ENCODE results near the gene KCNK1.
"Not testable (repeated sequence)": the region's sequence is repeated elsewhere in the genome, so short reads cannot be mapped to it uniquely, and the experiment has no call there.

KCNK1 gene

DNA sequence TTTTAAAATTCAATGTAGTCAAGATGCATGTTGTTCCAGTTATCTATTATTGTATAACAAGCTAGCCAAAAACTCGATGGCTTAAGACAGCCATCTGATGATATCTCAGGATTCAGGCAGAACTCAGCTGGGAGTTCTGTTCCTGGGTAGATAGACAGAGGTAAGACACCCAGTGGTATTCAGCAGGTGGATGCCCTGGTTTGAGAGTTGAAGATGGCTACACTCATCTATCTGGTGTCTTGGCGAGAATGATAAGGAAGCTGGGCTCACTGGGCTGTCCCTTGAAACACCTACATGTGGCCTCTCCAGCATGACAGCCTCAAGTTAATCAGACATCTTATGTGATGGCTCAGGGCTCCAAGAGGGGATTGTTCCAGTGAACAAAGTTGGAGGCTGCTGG lies 3.3 kb upstream of the KCNK1 start:
- ChIA-PET CTCF (no interaction called here), POLR2A (no interaction called here)
- TF ChIP-seq, protein P1, sequence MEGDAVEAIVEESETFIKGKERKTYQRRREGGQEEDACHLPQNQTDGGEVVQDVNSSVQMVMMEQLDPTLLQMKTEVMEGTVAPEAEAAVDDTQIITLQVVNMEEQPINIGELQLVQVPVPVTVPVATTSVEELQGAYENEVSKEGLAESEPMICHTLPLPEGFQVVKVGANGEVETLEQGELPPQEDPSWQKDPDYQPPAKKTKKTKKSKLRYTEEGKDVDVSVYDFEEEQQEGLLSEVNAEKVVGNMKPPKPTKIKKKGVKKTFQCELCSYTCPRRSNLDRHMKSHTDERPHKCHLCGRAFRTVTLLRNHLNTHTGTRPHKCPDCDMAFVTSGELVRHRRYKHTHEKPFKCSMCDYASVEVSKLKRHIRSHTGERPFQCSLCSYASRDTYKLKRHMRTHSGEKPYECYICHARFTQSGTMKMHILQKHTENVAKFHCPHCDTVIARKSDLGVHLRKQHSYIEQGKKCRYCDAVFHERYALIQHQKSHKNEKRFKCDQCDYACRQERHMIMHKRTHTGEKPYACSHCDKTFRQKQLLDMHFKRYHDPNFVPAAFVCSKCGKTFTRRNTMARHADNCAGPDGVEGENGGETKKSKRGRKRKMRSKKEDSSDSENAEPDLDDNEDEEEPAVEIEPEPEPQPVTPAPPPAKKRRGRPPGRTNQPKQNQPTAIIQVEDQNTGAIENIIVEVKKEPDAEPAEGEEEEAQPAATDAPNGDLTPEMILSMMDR (IDR thresholded peaks at IDR 0.05; ENCODE audit: insufficient read depth, low read length, missing control alignments) = no peak
- no peak for DNase-seq (ENCODE audit: low read depth, low spot score)
- H3K4me3 ChIP-seq (ENCODE audit: low read depth, low read length) = no peak overlapping the region

DNA sequence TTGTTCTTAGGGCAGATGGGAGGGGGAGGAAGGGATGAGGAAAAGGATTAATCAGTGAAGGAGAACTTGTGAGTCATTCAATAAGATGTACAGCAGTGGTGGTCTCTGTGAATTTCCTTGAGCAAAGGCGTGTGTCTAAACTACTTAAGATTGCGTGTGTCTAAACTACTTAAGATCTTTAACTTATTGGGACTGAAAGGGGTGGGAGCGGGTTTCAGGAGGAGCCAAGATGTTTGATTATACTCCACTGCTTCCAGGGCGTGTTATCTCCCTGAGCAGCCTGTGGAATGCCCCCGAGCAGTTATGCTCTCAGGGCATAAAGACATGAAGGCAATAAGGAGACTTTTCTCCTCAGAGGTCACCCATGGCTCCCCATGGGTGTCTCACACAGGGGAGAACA lies 2.5 kb upstream of the KCNK1 start:
- POLR2A ChIA-PET; DNase-seq (ENCODE audit: low read depth, low spot score); CTCF ChIA-PET; H3K4me3 ChIP-seq (ENCODE audit: low read depth, low read length): not testable (repeated sequence)

DNA sequence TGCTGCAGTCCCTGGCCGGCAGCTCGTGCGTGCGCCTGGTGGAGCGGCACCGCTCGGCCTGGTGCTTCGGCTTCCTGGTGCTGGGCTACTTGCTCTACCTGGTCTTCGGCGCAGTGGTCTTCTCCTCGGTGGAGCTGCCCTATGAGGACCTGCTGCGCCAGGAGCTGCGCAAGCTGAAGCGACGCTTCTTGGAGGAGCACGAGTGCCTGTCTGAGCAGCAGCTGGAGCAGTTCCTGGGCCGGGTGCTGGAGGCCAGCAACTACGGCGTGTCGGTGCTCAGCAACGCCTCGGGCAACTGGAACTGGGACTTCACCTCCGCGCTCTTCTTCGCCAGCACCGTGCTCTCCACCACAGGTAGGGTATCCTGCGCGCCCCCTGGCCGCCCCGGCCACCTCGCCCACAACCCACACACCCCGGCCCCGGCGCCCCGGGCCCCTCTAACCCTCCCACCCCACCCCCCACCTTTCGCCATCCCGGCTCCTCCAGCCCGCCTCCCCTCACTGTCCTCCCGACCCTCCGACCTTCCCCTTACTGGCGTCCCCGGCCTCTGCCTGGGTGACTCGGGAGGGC lies 352 bp downstream of the KCNK1 start:
- POLR2A ChIA-PET = no interaction called here
- H3K4me3 ChIP-seq (ENCODE audit: low read depth, low read length) = peak overlapping the region; percentile 65
- DNase-seq (ENCODE audit: low read depth, low spot score) = no peak
- CTCF ChIA-PET = no interaction called here
- TF ChIP-seq, protein P1 (IDR thresholded peaks at IDR 0.05; ENCODE audit: insufficient read depth, low read length, missing control alignments) = no peak

DNA sequence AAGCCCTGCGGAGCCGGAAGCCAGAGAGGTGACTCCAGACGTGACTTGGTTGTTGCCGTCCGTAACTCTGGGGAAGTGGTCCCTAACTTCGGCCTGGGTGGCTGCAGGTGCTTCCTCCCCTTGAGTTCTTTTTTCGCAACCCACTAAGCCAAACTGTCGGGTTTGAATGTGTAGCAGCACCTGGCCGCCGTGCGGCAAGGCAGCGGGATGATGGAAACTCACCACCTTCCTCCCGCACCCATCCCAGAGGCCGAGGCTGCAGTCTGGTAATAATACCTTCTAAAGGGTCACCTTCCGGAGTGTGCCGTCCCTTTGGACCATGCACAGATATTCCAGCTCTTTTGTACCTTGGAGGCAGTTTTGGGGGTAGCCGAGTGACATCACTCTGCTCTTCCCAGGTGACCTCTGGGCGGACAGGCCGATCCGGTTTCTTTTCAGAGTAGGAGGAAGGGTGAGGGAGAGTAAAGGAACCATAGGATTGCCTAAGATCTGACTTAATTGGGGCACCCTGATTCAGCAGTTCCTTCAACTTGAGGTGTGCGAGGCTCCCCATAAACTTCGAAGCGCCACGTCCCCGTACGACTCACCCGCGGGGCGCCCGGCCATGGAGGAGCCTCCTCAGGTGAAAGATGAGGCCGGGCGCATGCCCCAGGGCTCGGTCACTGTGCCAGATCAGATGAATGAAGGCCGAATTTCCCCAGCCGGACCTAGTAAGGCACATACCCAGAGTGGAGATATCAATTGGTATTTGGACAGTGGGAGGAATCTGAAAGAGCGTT lies 1.0 kb downstream of the KCNK1 start:
- peak overlapping the region; percentile 65 for H3K4me3 ChIP-seq (ENCODE audit: low read depth, low read length)
- TF ChIP-seq, protein P1 (IDR thresholded peaks at IDR 0.05; ENCODE audit: insufficient read depth, low read length, missing control alignments) = no peak
- ChIA-PET CTCF (no interaction called here), POLR2A (no interaction called here)
- no peak for DNase-seq (ENCODE audit: low read depth, low spot score)

DNA sequence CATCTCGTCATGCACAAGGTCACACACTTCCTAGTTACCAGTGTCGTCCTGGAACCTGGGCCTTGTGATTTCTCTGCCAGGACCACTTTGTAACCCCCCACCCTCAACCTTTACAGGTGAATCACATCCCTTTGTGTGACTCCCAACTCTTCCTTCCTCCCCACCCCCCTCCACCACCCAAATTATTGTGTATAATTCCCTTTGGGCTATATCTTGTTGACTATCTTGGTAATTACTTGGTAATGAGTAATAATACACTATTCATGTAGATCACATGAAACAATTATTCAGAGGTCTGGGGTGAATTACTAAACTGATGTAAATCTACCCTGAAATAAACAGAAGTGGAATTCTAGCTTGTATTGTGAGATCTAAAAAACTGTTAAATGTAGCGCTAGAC lies 1.7 kb downstream of the KCNK1 start:
- CTCF ChIA-PET = no interaction called here

DNA sequence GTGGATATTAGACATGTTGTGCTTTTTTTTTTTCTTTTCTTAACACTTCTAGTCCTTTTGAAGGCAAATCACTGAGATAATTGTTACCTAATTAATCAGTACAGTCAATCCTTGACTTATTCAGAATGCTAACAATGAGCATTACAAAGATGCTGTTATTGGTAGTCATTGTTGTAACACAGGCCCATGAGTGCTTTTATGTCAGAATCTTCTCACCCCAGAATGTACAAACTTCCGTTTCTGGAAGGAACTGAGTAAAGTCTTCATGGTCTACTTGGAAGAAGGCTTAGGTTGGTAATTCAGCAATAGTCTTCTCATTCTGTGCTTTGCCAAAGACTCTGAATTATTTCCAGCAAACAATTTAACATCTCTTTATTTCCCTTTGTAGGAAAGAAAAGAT lies 3.1 kb downstream of the KCNK1 start:
- CTCF ChIA-PET = no interaction called here
- H3K4me3 ChIP-seq (ENCODE audit: low read depth, low read length) = no peak overlapping the region
- DNase-seq (ENCODE audit: low read depth, low spot score) = no peak
- POLR2A ChIA-PET = no interaction called here
- TF ChIP-seq, protein P1 (IDR thresholded peaks at IDR 0.05; ENCODE audit: insufficient read depth, low read length, missing control alignments) = no peak

More for the DNA sequence above, 1.7 kb downstream of the KCNK1 start:
- TF ChIP-seq, protein P1 (IDR thresholded peaks at IDR 0.05; ENCODE audit: insufficient read depth, low read length, missing control alignments) = no peak
- POLR2A ChIA-PET = no interaction called here
- no peak overlapping the region for H3K4me3 ChIP-seq (ENCODE audit: low read depth, low read length)
- no peak for DNase-seq (ENCODE audit: low read depth, low spot score)

DNA sequence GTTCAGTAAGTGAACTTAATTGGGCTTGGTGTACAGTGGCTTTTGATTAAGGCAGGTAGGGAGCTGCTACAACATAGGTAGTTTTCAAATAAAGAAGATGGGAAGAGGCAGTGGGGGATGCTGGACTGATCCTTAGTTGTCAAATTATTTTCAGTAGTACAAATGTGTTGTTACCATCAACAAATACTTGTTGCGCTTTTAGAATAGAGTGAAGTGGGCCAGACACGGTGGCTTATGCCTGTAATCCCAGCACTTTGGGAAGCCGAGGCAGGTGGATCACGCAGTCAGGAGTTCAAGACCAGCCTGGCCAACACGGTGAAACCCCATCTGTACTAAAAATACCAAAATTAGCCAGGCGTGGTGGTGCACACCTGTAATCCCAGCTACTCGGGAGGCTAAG lies 5.5 kb downstream of the KCNK1 start:
- H3K4me3 ChIP-seq (ENCODE audit: low read depth, low read length); CTCF ChIA-PET; DNase-seq (ENCODE audit: low read depth, low spot score); POLR2A ChIA-PET: not testable (repeated sequence)

Data from AG04449 (cell line).